Stimulated activated CD8-positive, alpha-beta memory T cell treated with anti-CD3 and anti-CD28 coated beads, Interleukin-12 subunit alpha, Interleukin-12 subunit beta, amount 100 ng/mL, for 4 hours (primary cell): ENCODE data around the gene CCL3.
A peak's percentile ranks its signal among the peaks of the same experiment; 100 is the strongest.
"Not testable (repeated sequence)": the region's sequence is repeated elsewhere in the genome, so short reads cannot be mapped to it uniquely, and the experiment has no call there.

Source experiments
- DNase-seq: peaks from one replicate; pipeline ENCODE4 v3.0.0-alpha.2; 2020; ENCODE audit warnings: low read depth

Gene CCL3

DNA sequence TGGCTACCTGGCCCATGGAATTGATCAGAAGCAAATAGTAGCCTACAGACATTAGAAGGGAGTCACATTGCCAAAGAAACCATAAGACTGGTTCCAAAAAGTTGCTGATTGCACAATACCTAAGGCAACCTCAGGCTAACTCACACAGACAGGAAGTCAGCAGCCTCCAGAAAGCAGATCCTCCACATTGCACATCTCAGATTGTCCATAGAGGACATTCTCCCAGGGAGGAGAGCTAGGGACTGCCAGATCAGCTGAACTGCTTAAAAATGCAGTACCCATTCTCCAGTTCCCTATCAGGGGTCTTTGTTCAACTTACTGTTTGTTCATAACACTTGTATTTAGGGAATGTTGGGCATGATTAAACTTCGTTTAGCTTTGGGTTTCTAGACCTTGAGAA is 4.2 kb downstream of the CCL3 start:
- no peak for DNase-seq

DNA sequence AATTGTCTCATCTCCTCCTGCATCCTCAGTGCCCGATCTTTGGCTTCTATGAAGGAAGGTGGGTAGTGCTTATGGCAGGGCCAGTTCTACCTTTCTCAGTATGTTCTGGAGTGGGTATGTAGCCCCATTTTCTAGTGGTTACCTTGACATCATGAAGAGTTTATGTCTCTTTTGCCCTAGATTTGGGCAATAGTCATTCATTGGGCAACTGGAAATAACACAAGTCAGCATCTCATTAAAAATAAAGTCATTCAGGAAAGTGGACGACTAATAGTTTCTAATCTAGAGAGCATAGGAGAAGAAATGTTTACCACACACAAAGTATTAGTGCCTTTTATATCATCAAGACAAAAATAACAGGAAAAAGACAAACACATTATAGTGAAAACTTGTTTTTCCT is 6.3 kb downstream of the CCL3 start:
- not testable (repeated sequence) for DNase-seq

DNA sequence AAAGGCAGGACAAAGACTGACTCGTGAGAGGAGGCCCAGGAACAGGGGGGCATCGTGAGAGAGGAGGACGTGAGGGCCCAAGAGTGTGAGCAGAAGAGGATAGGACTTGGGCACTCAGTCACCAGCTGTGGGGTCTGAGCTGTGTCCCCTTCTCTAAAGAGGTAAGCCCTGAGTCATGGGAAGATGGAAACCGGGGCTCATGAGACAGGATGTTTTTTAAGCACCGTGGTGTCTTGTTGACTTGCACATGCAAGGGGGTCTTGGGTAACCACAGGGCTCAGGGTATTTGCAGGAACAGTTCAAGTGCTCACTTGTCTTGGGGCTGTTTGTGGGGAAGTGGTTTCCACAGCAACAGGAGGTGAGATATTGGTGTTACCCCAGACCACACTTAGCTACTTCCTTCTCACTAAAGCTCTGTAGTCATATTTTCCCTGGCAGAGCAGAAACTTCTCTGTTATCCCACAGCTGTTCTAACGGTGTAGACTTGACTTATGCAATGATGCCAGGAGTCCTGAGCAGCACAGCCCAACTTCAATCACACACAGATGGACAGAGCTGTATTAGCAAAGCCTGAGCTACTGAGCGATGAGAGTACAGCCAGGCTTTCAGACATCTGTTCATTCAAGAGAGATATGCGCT is 7.3 kb downstream of the CCL3 start:
- peak; percentile 48 for DNase-seq

DNA sequence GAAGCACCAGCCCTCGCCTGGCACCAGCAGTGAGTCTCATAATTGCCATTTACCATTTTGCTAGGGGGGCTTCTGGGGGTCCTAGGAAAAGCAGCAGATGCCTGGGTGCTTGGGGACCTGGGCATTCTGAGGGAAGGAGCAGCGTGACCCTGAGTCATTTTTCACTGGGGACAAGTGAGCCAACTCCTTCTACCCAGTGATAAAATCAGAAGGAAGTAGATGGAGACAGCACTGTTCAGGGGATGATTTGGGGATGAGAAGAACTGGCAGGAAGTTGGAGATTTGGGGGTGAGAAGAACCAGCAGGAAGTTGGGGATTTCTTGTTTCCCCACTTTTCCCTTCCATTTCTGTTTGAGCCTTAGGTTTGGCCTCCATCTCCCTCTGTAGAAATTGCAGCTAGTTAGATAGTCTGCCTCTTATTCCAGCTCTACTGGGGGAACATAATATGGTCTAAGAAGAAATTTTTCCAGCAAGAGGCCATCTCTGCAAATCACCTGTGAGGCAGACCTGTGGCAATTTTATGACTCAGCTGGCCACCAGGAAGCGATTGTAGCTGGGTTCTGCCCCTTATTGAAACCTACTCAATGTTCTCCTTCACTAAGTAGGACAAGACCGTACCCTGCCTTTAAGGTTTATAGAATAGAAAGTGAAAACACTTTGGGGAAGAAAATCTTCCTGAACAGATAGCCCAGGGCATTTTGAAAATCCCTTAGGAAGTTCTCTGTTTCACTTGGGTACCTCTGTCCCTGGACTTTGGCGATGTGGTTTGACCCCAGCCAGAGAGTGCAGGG is 8.1 kb downstream of the CCL3 start:
- DNase-seq: not testable (repeated sequence)

DNA sequence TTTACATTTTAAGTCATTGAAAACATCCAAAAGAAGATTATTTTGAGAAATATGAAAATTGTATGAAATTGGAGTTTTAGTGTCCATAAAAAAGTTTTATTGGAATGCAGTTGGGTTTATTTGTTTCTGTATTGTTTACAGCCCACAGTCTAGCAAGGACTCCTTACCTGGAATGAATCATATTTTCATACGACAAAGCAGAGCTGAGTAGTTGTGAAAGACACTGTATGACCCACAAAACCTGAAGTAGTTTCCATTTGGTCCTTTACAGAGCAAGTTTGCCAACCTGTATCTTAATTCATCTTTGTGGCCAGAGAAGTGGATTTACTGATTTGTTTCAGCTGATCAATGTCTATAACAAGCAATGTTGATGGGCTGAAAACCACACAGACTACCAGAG is 15.6 kb downstream of the CCL3 start:
- DNase-seq: no peak

DNA sequence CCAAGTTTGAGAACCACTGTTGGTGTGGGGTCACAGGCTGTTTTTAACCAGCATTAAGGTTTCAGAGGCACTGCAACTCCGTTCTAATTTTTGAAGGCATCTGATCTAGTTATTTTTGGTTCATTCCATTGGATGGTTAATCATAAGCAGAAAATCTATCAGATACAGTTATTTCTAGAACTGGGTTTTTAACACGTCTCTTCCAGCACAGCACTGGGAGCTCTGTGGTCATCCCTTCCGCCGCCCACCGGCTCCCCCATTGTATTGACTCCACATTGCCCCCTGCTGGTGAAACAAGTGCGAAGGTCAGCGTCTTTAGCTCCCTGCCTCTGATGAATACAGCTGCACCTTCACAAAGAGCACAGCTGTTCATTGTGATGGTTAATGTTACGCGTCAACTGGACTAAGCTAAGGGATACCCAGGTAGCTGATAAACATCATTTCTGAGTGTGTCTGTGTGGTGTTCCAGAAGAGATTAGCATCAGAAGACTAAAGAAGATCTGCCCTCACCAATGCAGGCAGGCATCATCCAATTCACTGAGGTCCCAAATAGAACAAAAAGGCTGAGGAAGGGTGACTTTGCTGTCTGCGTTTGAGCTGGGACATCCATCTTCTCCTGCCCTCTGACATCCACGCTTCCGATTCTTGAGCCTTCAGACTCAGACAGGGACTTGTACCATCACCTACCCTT is 17.4 kb downstream of the CCL3 start:
- DNase-seq: peak; percentile 53

DNA sequence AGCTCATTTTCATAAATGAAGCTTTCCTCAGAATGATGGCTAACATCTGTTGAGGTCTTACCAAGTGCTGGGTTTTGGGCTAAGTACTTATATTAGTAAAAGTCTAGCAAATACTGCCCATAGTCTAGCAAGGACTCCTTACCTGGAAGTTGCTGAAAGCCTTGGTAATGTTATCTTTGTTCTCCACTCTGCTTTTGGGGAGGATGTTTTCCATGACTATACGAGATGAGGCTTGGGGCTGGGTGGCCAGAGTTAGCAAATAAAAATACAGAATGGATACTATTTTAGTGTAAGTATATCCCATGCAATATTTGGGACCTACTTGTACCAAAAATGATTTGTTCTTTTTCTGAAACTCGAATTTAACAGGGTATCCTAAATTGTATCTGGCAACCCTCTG is 18.2 kb downstream of the CCL3 start:
- no peak for DNase-seq

DNA sequence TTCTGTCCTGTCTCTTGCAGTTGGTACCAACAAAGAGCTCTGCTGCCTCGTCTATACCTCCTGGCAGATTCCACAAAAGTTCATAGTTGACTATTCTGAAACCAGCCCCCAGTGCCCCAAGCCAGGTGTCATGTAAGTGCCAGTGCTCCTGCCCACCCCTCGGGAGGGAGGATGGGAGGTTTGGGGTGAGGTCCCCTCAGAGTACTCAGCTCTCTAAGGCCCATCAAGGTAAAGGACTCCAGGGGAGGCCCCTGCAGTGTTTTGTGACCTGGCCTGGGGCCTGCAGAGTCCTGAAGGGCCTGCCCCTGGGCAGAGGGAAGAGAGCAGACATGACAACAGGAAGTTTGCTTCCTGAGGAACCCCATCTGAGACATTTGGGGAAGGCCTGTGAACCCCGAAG is 19.5 kb downstream of the CCL3 start:
- no peak for DNase-seq

DNA sequence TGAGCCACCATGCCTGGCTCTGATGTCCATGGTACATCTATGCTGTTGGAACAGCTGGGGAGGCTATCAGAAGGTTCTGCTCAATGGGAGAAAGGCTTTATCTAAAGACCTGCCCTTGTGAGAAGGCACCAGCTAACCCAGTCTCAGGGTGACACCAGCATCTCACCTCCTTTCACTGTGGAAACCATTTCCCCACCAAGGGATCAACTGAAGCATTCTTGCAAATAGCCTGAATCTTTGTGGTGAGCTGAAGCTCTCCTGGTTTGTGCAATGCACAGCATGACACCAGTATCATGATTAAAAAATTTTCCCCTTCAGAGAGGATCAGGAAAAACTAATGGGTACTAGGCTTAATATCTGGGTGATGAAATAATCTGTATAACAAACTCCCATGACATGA is 20.8 kb downstream of the CCL3 start:
- no peak for DNase-seq

DNA sequence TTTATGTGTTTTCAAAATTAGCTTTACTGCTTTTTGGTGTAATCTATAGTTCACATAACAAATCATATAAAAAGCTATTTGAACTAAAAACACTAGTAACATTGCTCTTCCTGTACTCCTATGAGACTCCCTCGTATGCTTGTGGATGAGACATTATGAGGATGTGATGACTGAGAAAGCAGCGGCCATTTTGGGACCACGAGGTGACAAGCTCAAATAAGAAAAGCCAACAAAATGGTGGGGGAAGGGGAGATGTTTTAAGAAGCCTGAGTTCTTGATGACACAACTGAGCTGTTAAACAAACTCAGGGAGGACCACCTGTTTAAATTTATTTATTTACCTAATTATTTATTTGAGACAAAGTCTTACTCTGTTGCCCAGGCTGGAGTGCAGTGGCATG is 21.4 kb downstream of the CCL3 start:
- no peak for DNase-seq

DNA sequence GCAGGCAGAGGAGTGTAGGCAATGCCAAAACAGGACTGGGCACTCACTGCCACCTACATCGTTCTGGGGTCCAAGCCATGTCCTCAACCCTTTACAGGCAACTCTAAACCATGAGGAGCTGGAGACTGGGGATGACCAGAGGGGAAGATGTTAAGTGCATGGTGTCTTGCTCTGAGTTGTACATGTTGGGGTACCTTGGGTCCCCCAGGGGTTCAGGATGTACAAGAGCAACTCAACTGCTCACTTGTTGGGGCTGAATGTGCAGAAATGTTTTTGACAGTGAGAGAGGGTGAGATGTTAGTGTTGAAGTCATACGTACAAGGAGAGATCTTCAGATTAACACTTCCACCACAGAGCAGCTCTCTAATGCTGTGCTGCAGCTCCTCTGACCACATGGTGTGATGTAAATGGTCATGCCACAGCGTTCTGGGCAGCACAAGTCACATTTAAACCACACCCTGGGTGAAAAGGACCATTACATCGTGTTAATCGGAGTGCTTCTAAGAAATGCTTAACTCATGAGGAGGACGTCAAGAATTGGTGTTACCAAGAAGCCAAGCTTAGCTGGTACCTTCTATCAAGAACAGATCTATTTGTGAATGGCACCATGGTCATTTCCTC is 23.5 kb downstream of the CCL3 start:
- no peak for DNase-seq

DNA sequence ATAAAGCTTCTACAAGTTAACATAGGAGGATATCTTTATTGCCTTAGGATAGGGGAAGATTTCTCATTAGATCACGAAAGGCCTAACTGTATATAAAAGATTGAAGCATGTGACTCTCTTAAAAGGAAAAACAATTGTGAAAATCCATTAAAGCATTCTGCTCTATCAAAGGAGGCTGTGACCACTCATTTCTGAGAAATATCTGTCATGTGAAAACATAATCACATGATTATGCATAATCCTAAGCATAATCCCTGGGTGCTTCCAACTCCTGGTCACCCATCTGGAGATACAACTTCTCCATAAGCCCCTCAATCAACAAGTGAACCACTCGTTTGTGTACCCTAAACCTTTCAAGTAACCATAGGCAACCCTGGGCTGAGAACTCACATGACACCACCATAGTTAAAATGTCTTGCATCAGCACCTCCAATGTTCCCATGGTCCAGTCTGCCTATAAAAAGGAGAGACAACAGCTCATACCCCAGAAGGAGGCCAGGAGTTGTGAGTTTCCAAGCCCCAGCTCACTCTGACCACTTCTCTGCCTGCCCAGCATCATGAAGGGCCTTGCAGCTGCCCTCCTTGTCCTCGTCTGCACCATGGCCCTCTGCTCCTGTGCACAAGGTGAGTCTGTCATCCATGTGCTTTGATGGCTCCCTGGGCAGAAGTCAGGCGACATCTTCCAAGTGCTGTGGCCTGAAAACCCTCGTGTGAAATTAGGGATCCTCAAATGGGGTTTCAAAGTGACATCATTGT is 26.0 kb downstream of the CCL3 start, which contains the start of gene CCL18:
CCL18 (plus strand) TSS at position 487 of the 756 bp plus-strand sequence; CDS start at position 558, 71 bp downstream.
- DNase-seq: no peak

DNA sequence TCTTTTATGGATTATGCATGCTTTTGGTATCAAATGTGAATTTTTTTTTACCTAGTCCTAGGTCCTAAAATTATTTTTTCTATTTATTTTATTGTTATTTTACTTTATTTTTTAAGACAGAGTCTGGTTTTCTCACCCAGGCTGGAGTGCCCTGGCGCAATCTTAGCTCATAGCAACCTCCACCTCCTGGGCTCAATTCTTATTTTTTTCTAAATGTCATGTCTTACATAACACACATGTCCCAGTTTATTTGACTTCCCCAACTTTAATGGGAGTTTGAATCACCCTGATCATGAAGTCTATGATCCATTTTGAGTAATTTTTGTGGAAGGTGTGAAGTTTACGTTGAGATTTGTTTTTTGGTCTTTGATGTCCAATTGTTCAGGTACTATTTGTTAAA is 29.1 kb downstream of the CCL3 start:
- DNase-seq: no peak

DNA sequence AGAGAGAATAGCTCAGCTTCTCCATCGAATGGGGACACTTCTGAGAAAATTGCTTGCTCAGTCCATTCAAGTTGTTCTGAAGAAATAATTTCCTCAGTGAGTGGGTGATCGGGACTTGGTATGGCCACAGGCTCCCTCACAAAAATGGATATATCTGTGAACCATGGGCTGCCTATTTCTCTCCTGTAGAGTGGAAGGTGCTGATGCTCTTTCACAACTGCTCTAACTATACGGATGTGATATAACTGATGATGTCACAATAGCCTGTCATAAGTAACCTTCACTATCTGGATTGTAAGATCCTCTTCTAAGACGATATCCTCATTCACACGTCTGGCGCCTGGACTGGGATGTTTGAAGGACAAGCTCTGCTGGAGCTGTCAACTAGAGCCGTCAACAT is 30.5 kb downstream of the CCL3 start:
- DNase-seq: no peak

DNA sequence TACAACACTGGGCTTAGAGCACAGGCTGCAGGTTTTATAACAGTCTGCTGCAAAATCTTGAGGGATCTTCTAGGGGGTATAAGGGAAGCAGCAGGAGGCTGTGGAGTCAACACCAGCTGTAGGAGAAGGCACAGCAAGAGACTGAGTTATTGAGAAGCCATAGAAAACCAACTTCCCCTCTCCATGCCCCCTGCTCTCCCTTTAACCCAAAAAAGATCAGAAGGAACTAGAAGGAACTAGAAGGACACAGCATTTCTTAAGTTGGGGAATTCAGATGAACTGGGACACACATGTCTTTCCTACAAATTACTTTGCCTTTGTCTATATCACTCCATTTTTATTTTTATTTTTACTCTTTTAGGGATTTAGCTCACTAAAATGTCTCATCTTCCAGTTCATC is 32.0 kb downstream of the CCL3 start:
- no peak for DNase-seq

DNA sequence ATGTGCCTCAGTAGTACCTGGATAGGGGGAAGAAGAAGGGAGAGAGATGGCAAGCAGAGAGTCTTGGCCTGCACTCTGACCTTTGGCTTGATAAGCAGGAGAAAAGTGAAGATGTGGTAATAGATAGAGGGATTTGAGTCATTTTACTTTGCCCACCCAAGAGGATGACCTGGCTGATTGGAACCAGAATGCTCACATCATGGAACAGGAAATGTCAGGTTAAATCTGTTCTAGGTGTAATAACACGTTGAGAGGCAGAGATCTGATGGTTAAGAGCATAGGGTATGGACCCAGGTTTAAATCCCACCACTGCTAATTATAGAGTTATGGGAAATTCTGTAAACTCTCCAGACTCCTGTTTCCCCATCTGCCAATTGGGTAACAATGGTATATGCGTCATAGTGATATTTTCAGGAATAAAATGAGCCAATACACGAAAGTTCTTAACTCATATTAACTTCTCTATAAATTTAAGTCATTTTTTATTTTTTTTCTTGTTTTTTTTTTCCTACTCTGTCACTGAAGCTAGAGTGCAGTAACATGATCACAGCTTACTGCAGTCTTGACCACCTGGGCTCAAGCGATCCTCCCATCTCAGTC is 33.9 kb downstream of the CCL3 start:
- DNase-seq: no peak

DNA sequence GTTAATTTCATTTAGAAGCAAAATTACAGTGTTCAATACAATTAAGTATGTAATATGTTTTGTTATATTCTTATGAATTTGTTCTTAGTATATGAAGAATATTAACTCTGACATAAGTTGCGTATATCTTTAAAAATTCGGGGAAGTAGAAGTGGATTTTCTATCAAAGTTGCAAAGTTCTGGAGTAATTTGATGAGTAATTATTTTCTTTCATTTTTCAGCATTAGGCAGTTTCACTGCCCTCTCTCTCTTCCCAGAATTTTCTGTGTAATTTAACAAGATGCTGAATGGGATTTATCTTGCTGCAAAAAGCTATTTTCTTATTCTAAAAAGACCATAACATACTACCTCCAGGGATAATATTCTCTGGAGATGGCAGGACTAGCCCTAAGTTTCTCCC is 34.8 kb downstream of the CCL3 start:
- no peak for DNase-seq

DNA sequence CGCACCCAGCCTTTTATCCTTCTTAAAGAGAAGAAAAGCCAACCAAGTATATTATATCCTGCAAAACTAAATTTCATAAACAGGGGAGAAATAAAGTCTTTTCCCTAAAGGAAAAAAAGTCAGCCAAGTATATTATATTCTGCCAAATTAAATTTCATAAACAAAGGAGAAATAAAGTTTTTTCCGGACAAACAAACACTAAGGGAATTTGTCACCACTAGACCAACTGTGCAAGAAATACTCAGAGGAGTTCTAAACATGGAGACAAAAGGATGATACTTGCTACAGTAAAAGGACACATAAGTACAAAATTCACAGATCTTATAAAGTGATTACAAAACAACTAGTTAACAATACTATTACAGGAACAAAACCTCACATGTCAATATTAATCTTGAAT is 40.3 kb downstream of the CCL3 start:
- DNase-seq: no peak

DNA sequence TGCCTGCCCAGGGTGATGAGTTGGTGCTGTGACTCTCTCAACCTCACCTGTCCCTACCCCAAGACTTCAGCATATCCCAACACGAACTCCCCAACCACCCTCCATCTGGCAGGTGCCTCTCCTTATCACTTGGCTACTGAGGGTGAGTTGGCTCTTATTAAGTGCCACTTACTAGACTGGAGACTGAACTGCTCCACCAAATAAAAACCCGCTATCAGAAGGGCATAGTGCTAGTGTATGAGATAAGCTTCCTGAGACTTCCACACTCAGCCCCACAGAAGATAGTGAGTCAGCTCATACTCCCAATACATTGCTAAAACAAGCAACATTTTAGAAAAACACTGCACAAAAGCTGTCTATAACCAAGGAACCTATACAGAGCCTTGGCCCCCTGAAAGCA is 41.9 kb downstream of the CCL3 start:
- DNase-seq: no peak
